ENCODE results near the gene CGREF1. TPM values are rescaled to one million over a fixed set of nuclear protein-coding genes. Genes with fewer than 3 reads are reported as not detected.

CGREF1 gene
- total RNA-seq, 4 donors from 2014 or later: 2.5 to 5.6 TPM; not detected in 2

DNA sequence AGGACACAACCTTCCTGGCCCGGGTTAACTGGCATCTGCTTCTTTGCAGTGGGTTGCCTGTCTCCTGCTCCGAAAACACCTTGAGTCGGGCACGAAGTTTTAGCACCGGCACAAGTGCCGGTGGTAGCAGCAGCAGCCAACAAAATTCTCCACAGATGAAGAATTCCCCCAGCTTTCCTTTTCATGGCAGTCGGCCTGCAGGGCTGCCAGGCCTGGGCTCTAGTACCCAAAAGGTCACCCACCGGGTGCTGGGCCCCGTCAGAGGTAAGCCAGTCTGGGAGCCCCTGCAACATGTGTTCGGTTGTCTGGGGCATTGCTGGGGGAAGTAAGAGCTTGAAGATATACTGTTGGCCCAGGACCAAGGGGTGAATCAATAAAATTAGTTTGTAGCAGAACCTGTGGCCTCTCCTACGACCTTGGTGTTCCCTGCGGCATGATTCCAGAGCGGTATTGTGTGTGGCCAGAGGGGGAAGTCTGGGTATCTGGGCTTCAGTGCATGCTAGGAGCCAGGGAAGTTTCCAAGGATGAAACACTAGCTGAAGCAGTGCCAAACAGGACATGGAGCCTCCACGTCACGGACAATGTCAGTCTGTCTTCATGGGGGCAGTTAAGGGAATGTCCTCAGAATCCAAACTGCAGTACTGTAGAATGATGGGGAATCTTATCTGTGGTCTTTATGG, 59.6 kb downstream of the CGREF1 start:
- Histone ChIP-seq H3K9me3 (no peaks in the 10 kb centered on the region), H3K27ac (no peak overlapping the region), H3K36me3 (peaks cover 0 to 41% (median 0%) of the 10 kb centered on the region in 3 donors), H3K27me3 (no peaks in the 10 kb centered on the region), H3K4me3 (no peak overlapping the region), H3K4me1 (no peaks in the 10 kb centered on the region)
- DNase-seq: peak in 1 of 3 donors; percentile 40
- TF ChIP-seq, protein P1, sequence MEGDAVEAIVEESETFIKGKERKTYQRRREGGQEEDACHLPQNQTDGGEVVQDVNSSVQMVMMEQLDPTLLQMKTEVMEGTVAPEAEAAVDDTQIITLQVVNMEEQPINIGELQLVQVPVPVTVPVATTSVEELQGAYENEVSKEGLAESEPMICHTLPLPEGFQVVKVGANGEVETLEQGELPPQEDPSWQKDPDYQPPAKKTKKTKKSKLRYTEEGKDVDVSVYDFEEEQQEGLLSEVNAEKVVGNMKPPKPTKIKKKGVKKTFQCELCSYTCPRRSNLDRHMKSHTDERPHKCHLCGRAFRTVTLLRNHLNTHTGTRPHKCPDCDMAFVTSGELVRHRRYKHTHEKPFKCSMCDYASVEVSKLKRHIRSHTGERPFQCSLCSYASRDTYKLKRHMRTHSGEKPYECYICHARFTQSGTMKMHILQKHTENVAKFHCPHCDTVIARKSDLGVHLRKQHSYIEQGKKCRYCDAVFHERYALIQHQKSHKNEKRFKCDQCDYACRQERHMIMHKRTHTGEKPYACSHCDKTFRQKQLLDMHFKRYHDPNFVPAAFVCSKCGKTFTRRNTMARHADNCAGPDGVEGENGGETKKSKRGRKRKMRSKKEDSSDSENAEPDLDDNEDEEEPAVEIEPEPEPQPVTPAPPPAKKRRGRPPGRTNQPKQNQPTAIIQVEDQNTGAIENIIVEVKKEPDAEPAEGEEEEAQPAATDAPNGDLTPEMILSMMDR (IDR thresholded peaks at IDR 0.05): no peak
- no peak for TF ChIP-seq POLR2A (IDR thresholded peaks at IDR 0.05)

GRCh38 chr2:27058210-27058609, 60.7 kb downstream of the CGREF1 start:
- H3K27me3 ChIP-seq: no peaks in the 10 kb centered on the region
- no peak overlapping the region for H3K4me3 ChIP-seq
- H3K9me3 ChIP-seq: no peaks in the 10 kb centered on the region
- TF ChIP-seq, protein P1 (IDR thresholded peaks at IDR 0.05): no peak
- no peak for TF ChIP-seq POLR2A (IDR thresholded peaks at IDR 0.05)
- no peaks in the 10 kb centered on the region for H3K4me1 ChIP-seq
- no peak overlapping the region for H3K27ac ChIP-seq
- peaks cover 0 to 48% (median 0%) of the 10 kb centered on the region in 3 donors for H3K36me3 ChIP-seq
- peak in 1 of 3 donors; percentile 34 for DNase-seq

DNA sequence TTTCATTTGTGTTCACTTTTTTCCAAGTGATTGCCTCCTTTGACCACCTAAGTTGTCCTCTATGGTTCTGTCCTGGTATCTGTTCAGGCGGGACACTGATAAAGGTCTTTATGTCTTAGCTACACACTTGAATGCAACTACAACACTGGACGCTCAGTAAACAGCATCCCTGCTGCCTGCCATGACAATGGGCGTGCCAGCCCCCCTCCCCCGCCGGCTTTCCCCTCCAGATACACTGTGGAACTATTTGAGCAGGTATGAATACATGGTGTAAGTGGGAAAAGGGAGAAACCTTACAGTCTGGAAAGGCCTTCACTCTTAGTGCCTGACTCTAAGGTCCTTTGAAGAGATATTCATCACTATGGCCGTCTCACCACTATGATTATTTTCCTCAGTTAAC, 61.7 kb downstream of the CGREF1 start:
- peaks cover 0 to 4% (median under 1%) of the 10 kb centered on the region in 4 donors for H3K4me1 ChIP-seq
- no peaks in the 10 kb centered on the region for H3K9me3 ChIP-seq
- no peak overlapping the region for H3K4me3 ChIP-seq
- no peak for TF ChIP-seq POLR2A (IDR thresholded peaks at IDR 0.05)
- TF ChIP-seq, protein P1 (IDR thresholded peaks at IDR 0.05): no peak
- DNase-seq: peak in 1 of 3 donors; percentile 11
- no peaks in the 10 kb centered on the region for H3K27me3 ChIP-seq
- H3K36me3 ChIP-seq: peaks cover 0 to 48% (median 0%) of the 10 kb centered on the region in 3 donors
- H3K27ac ChIP-seq: no peak overlapping the region

DNA sequence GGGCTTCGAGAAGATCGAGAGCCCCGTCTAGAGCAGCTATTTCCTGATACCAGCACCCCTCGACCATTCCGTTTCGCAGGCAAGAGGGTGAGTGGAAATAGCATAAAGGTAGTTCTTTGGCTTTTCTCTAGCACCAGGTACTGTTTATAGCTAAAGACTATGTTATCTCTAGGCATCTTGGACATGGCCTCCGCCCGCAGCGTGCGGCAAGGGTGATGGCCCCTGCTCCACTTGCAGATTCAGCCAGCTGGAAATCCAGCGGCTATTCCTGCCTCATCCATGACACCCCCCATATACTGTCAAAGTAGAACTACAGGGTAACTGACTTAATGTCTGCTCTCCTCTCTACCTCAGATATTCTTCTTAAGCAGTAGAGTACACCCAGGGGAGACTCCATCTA, 64.2 kb downstream of the CGREF1 start:
- peaks cover 0 to 47% (median 0%) of the 10 kb centered on the region in 3 donors for H3K36me3 ChIP-seq
- H3K27ac ChIP-seq: no peak overlapping the region
- H3K27me3 ChIP-seq: no peaks in the 10 kb centered on the region
- no peaks in the 10 kb centered on the region for H3K9me3 ChIP-seq
- peaks cover 0 to 9% (median 6%) of the 10 kb centered on the region in 4 donors for H3K4me1 ChIP-seq
- no peak for TF ChIP-seq POLR2A (IDR thresholded peaks at IDR 0.05)
- TF ChIP-seq, protein P1 (IDR thresholded peaks at IDR 0.05): no peak
- DNase-seq: peak in 1 of 3 donors; percentile 18
- no peak overlapping the region for H3K4me3 ChIP-seq

GRCh38 chr2:27053776-27054175, 65.2 kb downstream of the CGREF1 start:
- Histone ChIP-seq H3K27me3 (no peaks in the 10 kb centered on the region), H3K36me3 (peaks cover 0 to 40% (median 0%) of the 10 kb centered on the region in 3 donors), H3K27ac (no peak overlapping the region), H3K9me3 (no peaks in the 10 kb centered on the region), H3K4me1 (peaks cover 0 to 14% (median 8%) of the 10 kb centered on the region in 4 donors), H3K4me3 (no peak overlapping the region)
- DNase-seq: peak in 1 of 3 donors; percentile 14
- TF ChIP-seq, protein P1 (IDR thresholded peaks at IDR 0.05): no peak
- TF ChIP-seq POLR2A (IDR thresholded peaks at IDR 0.05): no peak
